SK-N-SH (cell line): Measurements from ENCODE around the gene DIPK1A. TPM values are rescaled to one million over a fixed set of nuclear protein-coding genes. Genes with fewer than 3 reads are reported as not detected.
A peak's percentile ranks its signal among the peaks of the same experiment; 100 is the strongest.

Experiments used
- CTCF ChIA-PET: fragments of 300-600, 350-600 bp; formaldehyde crosslinking; extraction: SDS; loops from one replicate; lab custom pipeline; 2021; lab: Yijun Ruan, JAX
- POLR2A ChIA-PET: fragments of 350-600 bp; sonication (Branson Sonifier 250); formaldehyde crosslinking; extraction: SDS; loops from one replicate; lab custom pipeline; 2020; ENCODE audit warnings: antibody characterized with exemption, inconsistent platforms; lab: Yijun Ruan, JAX
- DNase-seq: peaks from one replicate; pipeline ENCODE4 v3.0.0; 2012
- H2AFZ ChIP-seq: fragments of 200-600 bp; sonication (generic); 2 replicates; pipeline ENCODE4 v1.8.1; 2016; ENCODE audit warnings: antibody characterized with exemption, mild to moderate bottlenecking, low read depth
- H3F3A ChIP-seq: fragments of 200-600 bp; sonication (generic); replicated peaks from 2 replicates; pipeline ENCODE3; 2016; ENCODE audit warnings: antibody characterized with exemption, mild to moderate bottlenecking; ENCODE audit not compliant: insufficient read depth
- H3K27ac ChIP-seq, 2 experiments: fragments of 200-500 bp in 1 of 2; fragments of 200-600 bp in 1 of 2; sonication (Bioruptor generic) in 1 of 2; sonication (generic), shearing (Covaris generic) in 1 of 2; 2 replicates each; pipeline versions ENCODE4 v1.5.1 to v1.6.1; 2014 to 2016; ENCODE audit warnings: low read depth in 2 of 2, inconsistent platforms in 1 of 2, low read length in 1 of 2, mild to moderate bottlenecking in 1 of 2, mixed read lengths in 1 of 2
- H3K27me3 ChIP-seq: fragments of 200-600 bp; sonication (generic), shearing (Covaris generic); 2 replicates; pipeline ENCODE4 v1.6.1; 2016; ENCODE audit warnings: mixed run types; ENCODE audit not compliant: insufficient read depth
- H3K36me3 ChIP-seq, 2 experiments: fragments of 200-500 bp in 1 of 2; fragments of 200-600 bp in 1 of 2; sonication (Bioruptor generic) in 1 of 2; sonication (generic) in 1 of 2; replicated peaks in 1 of 2; 2 replicates each; pipeline versions ENCODE3 to v1.5.1; 2014 to 2016; ENCODE audit warnings: low read length in 1 of 2, mild to moderate bottlenecking in 1 of 2; ENCODE audit not compliant: insufficient read depth in 2 of 2, control insufficient read depth in 1 of 2
- H3K4me1 ChIP-seq, 2 experiments: fragments of 200-500 bp in 1 of 2; fragments of 200-600 bp in 1 of 2; sonication (Bioruptor generic) in 1 of 2; sonication (generic), shearing (Covaris generic) in 1 of 2; 2 replicates each; pipeline versions ENCODE4 v1.5.1 to v1.6.1; 2014 to 2016; ENCODE audit warnings: low read depth in 1 of 2, low read length in 1 of 2, mixed run types in 1 of 2; ENCODE audit not compliant: insufficient read depth in 2 of 2, control insufficient read depth in 1 of 2
- H3K4me2 ChIP-seq: fragments of 200-600 bp; sonication (generic), shearing (Covaris generic); 2 replicates; pipeline ENCODE4 v1.6.1; 2017; ENCODE audit warnings: mixed run types
- H3K4me3 ChIP-seq, 2 experiments: fragments of 200-500 bp in 1 of 2; fragments of 200-600 bp in 1 of 2; sonication (Bioruptor generic) in 1 of 2; sonication (generic), shearing (Covaris generic) in 1 of 2; 2 replicates each; pipeline versions ENCODE4 v1.5.1 to v1.8.1; 2014 to 2016; ENCODE audit warnings: low read depth in 2 of 2, inconsistent platforms in 1 of 2, low read length in 1 of 2, mild to moderate bottlenecking in 1 of 2, mixed read lengths in 1 of 2, moderate library complexity in 1 of 2
- H3K79me2 ChIP-seq: fragments of 200-600 bp; sonication (generic); 2 replicates; pipeline ENCODE4 v1.8.1; 2017; ENCODE audit warnings: mild to moderate bottlenecking; ENCODE audit not compliant: insufficient read depth
- H3K9ac ChIP-seq: fragments of 200-600 bp; sonication (generic); 2 replicates; pipeline ENCODE4 v1.6.1; 2017; ENCODE audit warnings: mixed run types
- H3K9me2 ChIP-seq: fragments of 200-600 bp; sonication (generic); 2 replicates; pipeline ENCODE4 v1.6.1; 2017; ENCODE audit warnings: mixed run types
- H3K9me3 ChIP-seq: fragments of 200-600 bp; sonication (generic); 2 replicates; pipeline ENCODE4 v1.6.1; 2017; ENCODE audit warnings: mixed run types, mild to moderate bottlenecking, moderate library complexity
- H4K20me1 ChIP-seq: fragments of 200-600 bp; sonication (generic); 2 replicates; pipeline ENCODE4 v1.6.1; 2017; ENCODE audit warnings: mild to moderate bottlenecking, mixed run types; ENCODE audit not compliant: insufficient read depth
- CHD2 ChIP-seq: fragments of 150-350 bp; IDR thresholded peaks from 2 replicates; pipeline ENCODE4 v1.6.1; 2018; ENCODE audit warnings: low read length; ENCODE audit not compliant: partially characterized antibody
- CTCF ChIP-seq: fragments of 200-600 bp; sonication (generic); IDR thresholded peaks from 2 replicates; pipeline ENCODE4 v1.6.1; 2017; ENCODE audit warnings: antibody characterized with exemption, mild to moderate bottlenecking, moderate library complexity
- EP300 ChIP-seq, 2 experiments: IDR thresholded peaks; 2 replicates each; pipeline versions ENCODE4 v1.4.0 to v1.6.1; 2012; ENCODE audit warnings: borderline replicate concordance in 1 of 2, low read depth in 1 of 2, low read length in 1 of 2
- EZH2phosphoT487 ChIP-seq: fragments of 200-600 bp; sonication (generic); IDR thresholded peaks from 2 replicates; pipeline ENCODE4 v1.6.1; 2017; ENCODE audit warnings: low read depth, mixed run types, mild to moderate bottlenecking, antibody characterized with exemption, moderate library complexity, borderline replicate concordance
- FOXJ3 ChIP-seq: sonication (generic); formaldehyde crosslinking; IDR thresholded peaks from 2 replicates; pipeline ENCODE4 v1.5.1; 2020; ENCODE audit warnings: mild to moderate bottlenecking, missing genetic modification reagents
- GATA2 ChIP-seq: sonication (generic); formaldehyde crosslinking; IDR thresholded peaks from 2 replicates; pipeline ENCODE4 v1.5.0; 2020; ENCODE audit warnings: mild to moderate bottlenecking, missing genetic modification reagents
- NRF1 ChIP-seq: IDR thresholded peaks from 2 replicates; pipeline ENCODE4 v1.6.1; 2012; ENCODE audit warnings: low read depth, mild to moderate bottlenecking, low read length
- RAD21 ChIP-seq: IDR thresholded peaks from 2 replicates; pipeline ENCODE4 v1.6.1; 2012; ENCODE audit warnings: mild to moderate bottlenecking, low read length
- RCOR1 ChIP-seq: fragments of 150-350 bp; IDR thresholded peaks from 2 replicates; pipeline ENCODE4 v1.6.1; 2017; ENCODE audit warnings: antibody characterized with exemption, low read length
- RFX5 ChIP-seq: IDR thresholded peaks from 2 replicates; pipeline ENCODE4 v1.6.1; 2012; ENCODE audit warnings: mild to moderate bottlenecking, improper control_type of control experiment, low read length
- RXRA ChIP-seq: IDR thresholded peaks from 2 replicates; pipeline ENCODE4 v1.4.0; 2012; ENCODE audit warnings: low read depth, mild to moderate bottlenecking, borderline replicate concordance
- SMC3 ChIP-seq: IDR thresholded peaks from 2 replicates; pipeline ENCODE4 v1.6.1; 2012; ENCODE audit warnings: low read depth, low read length, improper control_type of control experiment
- TAF1 ChIP-seq: IDR thresholded peaks from 2 replicates; pipeline ENCODE4 v1.6.1; 2012; ENCODE audit warnings: low read depth, mild to moderate bottlenecking, low read length, moderate library complexity, borderline replicate concordance
- USF1 ChIP-seq: IDR thresholded peaks from 2 replicates; pipeline ENCODE4 v1.4.0; 2012; ENCODE audit warnings: low read depth, borderline replicate concordance
- YY1 ChIP-seq: IDR thresholded peaks from 2 replicates; pipeline ENCODE4 v1.4.0; 2012; ENCODE audit warnings: low read depth, mild to moderate bottlenecking
- WGBS: methylation state at CpG from one replicate; pipeline ENCODE4 v1.1.6; 2017; ENCODE audit warnings: low lambda C conversion rate; 5-methylcytosine and 5-hydroxymethylcytosine counted together
- polyA plus RNA-seq, 3 experiments: library from polyadenylated mRNA; depleted of rRNA; stranded (reverse); fragments of >200 nt; gene quantifications; 2 replicates each; pipeline ENCODE4 v1.2.3, GENCODE V29; 2012
- TF ChIP-seq, protein P1 (sequence below): IDR thresholded peaks from 2 replicates; pipeline ENCODE4 v1.6.1; 2012; ENCODE audit warnings: mild to moderate bottlenecking, low read depth, low read length, moderate library complexity
- TF ChIP-seq, protein P2 (sequence below): IDR thresholded peaks from 2 replicates; pipeline ENCODE4 v1.4.0; 2012; ENCODE audit warnings: low read depth
- TF ChIP-seq, protein P3 (sequence below): IDR thresholded peaks from 2 replicates; pipeline ENCODE4; 2012
- TF ChIP-seq, protein P4 (sequence below): fragments of 150-350 bp; IDR thresholded peaks from 2 replicates; pipeline ENCODE4 v1.6.1; 2017; ENCODE audit warnings: antibody characterized with exemption, low read length, low read depth, borderline replicate concordance

DIPK1A gene
- polyA plus RNA-seq, 1 of the 3 experiments (the other 2 are of a cell fraction): 3.4 TPM

GRCh38 chr1:92884195-92884594 lies 77.1 kb downstream of the DIPK1A start:
- peaks cover 0 to 3% of the 10 kb centered on the region in 2 experiments for H3K36me3 ChIP-seq
- no peak overlapping the region for H2AFZ ChIP-seq
- no peaks in the 10 kb centered on the region for H3K79me2 ChIP-seq
- CTCF ChIA-PET: interaction anchor here (4.5 kb wide), 1 partner anchor 25 kb away, joined by 18 read pairs; no protein-coding TSS in a partner anchor
- no peaks in the 10 kb centered on the region for H3F3A ChIP-seq
- H3K4me1 ChIP-seq: peaks cover 0 to 12% of the 10 kb centered on the region in 2 experiments; a peak in 3 of 4 replicates
- H4K20me1 ChIP-seq: no peaks in the 10 kb centered on the region
- H3K4me2 ChIP-seq: no peak overlapping the region
- POLR2A ChIA-PET: no interaction called here
- H3K9me2 ChIP-seq: no peaks in the 10 kb centered on the region
- no peak overlapping the region for H3K4me3 ChIP-seq
- H3K9me3 ChIP-seq: no peaks in the 10 kb centered on the region
- no peak overlapping the region for H3K27ac ChIP-seq
- no peak for TF ChIP-seq CHD2
- DNase-seq: no peak
- no peak overlapping the region for H3K9ac ChIP-seq
- 86% methylated on average over 1 of the region's 1 CpG for WGBS
- H3K27me3 ChIP-seq: no peaks in the 10 kb centered on the region

- Histone ChIP-seq H2AFZ (no peak overlapping the region), H3K4me3 (no peak overlapping the region), H4K20me1 (no peaks in the 10 kb centered on the region), H3K9me3 (no peaks in the 10 kb centered on the region), H3K36me3 (peaks cover 0 to 3% of the 10 kb centered on the region in 2 experiments), H3K4me2 (no peak overlapping the region), H3K9me2 (no peaks in the 10 kb centered on the region), H3K79me2 (no peaks in the 10 kb centered on the region), H3K27me3 (no peaks in the 10 kb centered on the region), H3K9ac (no peak overlapping the region), H3F3A (no peaks in the 10 kb centered on the region), H3K27ac (peak overlapping the region in 1 of 2 experiments; percentile 28; a peak in 1 of 4 replicates), H3K4me1 (peaks cover 0 to 15% of the 10 kb centered on the region in 2 experiments; a peak in 3 of 4 replicates)
- DNase-seq: no peak
- ChIA-PET POLR2A (no interaction called here), CTCF (interaction anchor here (0.8 to 4.5 kb wide), 3 partner anchors 24 to 111 kb away, joined by 3 to 18 read pairs (median 3); partner anchors contain the start of gene DIPK1A)
- TF ChIP-seq YY1: no peak
- no peak for TF ChIP-seq RAD21
- no peak for TF ChIP-seq FOXJ3 (CRISPR knock-in tag)
- TF ChIP-seq, protein P1, sequence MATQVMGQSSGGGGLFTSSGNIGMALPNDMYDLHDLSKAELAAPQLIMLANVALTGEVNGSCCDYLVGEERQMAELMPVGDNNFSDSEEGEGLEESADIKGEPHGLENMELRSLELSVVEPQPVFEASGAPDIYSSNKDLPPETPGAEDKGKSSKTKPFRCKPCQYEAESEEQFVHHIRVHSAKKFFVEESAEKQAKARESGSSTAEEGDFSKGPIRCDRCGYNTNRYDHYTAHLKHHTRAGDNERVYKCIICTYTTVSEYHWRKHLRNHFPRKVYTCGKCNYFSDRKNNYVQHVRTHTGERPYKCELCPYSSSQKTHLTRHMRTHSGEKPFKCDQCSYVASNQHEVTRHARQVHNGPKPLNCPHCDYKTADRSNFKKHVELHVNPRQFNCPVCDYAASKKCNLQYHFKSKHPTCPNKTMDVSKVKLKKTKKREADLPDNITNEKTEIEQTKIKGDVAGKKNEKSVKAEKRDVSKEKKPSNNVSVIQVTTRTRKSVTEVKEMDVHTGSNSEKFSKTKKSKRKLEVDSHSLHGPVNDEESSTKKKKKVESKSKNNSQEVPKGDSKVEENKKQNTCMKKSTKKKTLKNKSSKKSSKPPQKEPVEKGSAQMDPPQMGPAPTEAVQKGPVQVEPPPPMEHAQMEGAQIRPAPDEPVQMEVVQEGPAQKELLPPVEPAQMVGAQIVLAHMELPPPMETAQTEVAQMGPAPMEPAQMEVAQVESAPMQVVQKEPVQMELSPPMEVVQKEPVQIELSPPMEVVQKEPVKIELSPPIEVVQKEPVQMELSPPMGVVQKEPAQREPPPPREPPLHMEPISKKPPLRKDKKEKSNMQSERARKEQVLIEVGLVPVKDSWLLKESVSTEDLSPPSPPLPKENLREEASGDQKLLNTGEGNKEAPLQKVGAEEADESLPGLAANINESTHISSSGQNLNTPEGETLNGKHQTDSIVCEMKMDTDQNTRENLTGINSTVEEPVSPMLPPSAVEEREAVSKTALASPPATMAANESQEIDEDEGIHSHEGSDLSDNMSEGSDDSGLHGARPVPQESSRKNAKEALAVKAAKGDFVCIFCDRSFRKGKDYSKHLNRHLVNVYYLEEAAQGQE: no peak
- TF ChIP-seq RCOR1: no peak
- TF ChIP-seq TAF1: no peak
- no peak for TF ChIP-seq EZH2phosphoT487
- TF ChIP-seq SMC3: no peak
- TF ChIP-seq, protein P2, sequence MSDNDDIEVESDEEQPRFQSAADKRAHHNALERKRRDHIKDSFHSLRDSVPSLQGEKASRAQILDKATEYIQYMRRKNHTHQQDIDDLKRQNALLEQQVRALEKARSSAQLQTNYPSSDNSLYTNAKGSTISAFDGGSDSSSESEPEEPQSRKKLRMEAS: no peak
- TF ChIP-seq, protein P3, sequence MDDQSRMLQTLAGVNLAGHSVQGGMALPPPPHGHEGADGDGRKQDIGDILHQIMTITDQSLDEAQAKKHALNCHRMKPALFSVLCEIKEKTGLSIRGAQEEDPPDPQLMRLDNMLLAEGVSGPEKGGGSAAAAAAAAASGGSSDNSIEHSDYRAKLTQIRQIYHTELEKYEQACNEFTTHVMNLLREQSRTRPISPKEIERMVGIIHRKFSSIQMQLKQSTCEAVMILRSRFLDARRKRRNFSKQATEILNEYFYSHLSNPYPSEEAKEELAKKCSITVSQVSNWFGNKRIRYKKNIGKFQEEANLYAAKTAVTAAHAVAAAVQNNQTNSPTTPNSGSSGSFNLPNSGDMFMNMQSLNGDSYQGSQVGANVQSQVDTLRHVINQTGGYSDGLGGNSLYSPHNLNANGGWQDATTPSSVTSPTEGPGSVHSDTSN: no peak
- no peak for TF ChIP-seq USF1
- TF ChIP-seq RXRA: no peak
- no peak for TF ChIP-seq CTCF
- no peak for TF ChIP-seq CHD2
- no peak for TF ChIP-seq GATA2 (CRISPR knock-in tag)
- no peak for TF ChIP-seq EP300 (IDR thresholded peaks at IDR 0.05; ENCODE audit: borderline replicate concordance in 1 of 2, low read depth in 1 of 2, low read length in 1 of 2)
- no peak for TF ChIP-seq RFX5
- TF ChIP-seq, protein P4, sequence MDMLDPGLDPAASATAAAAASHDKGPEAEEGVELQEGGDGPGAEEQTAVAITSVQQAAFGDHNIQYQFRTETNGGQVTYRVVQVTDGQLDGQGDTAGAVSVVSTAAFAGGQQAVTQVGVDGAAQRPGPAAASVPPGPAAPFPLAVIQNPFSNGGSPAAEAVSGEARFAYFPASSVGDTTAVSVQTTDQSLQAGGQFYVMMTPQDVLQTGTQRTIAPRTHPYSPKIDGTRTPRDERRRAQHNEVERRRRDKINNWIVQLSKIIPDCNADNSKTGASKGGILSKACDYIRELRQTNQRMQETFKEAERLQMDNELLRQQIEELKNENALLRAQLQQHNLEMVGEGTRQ: no peak
- TF ChIP-seq NRF1: no peak
Observed at GRCh38 chr1:92883297-92883696, 78.0 kb downstream of the DIPK1A start.
